ENCODE data around the gene SH2D4B.

The SH2D4B gene

DNA sequence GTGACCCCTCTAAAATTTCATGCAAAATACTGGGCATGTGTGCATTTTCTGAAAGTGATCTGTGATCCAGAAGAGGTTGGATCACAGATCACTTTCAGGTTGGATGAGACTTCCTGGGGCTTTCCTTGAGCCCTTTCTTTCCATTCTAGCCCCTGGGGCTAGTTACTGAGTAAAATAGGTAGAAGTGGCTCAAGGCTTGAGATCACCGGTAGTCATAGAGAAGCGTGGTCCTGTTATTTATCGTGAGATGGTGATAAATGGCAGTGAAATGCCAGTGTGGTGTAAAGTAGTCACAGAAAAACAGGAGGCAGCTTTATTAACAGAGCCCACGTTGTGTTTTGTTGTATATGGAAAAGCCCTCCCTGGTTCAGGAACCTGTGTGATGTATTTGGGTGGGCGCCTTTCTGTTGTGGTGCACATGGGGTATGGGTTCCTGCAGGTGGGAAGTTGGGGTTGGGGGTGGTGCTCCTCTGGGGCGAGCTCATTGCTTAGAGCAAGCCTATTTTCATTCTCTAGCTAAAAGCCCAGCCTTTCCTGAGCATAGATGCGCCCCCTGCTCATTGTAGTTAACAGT, 34.0 kb upstream of the SH2D4B start:
- DNase-seq (ENCODE audit: low read depth in 1 of 2, low spot score in 1 of 2): no peak

- DNase-seq (ENCODE audit: low read depth in 1 of 2, low spot score in 1 of 2): no peak
These were observed 33.4 kb upstream of the SH2D4B start for GRCh38 chr10:80504158-80504811.

DNA sequence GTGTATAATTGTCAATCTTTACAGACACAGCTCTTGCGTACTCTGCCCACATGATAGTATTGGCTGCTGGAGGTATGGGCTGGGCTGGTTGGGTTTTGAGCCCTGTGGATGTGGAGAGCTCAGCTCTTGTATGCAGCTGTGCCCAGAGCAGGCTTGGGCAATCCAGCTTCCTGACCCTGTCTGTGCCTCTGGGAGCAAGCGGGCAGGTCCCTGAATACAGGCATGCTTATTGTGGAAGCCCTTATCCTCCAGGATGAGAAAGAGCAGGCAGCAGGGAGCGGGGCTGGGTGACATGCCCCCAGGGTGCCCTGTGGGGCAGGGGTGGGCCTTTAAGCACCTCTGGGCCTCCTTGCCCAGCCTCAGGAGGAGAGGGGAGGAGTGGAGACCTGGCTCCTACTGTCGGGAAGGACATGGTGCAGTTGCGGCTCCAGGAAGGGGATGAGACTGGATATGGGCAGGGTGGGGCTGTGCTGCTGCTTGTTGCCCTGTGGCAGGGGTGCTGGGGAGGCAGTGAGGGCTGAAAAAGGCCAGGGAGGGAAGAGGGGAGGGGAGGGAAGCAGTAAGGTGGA, 32.7 kb upstream of the SH2D4B start:
- no peak for DNase-seq (ENCODE audit: low read depth in 1 of 2, low spot score in 1 of 2)

DNA sequence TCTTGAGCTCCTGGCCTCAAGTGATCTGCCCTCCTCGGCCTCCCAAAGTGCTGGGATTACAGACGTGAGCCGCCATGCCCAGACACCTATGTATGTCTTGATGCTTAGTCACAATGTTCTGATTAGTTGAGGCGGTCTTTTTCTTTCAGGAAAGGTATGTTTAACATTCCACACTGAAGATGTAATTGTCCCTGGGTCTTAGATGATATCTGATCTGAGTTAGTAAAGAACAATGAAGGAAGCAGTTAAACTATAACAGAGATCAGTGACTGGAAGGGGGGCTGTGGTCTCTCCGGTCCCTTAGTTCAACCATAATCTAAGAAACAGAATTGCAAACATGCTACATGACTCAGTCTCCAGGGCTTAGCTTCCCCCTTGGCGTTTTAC, 31.5 kb upstream of the SH2D4B start:
- no peak for DNase-seq (ENCODE audit: low read depth in 1 of 2, low spot score in 1 of 2)

GRCh38 chr10:80506836-80507487, 30.7 kb upstream of the SH2D4B start:
- no peak for DNase-seq (ENCODE audit: low read depth in 1 of 2, low spot score in 1 of 2)

DNA sequence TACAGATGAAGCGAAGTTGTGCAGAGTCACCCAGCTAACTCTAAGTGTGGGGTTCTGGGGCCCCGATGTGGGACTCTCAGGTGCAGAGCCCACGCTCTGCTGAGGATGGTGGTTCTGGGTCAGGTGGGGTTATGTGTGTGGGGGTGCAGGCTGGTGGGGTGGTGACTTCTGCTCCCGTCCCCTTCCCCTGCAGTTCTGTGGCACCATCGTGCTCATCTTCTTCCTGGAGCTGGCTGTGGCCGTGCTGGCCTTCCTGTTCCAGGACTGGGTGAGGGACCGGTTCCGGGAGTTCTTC, 28.6 kb upstream of the SH2D4B start:
- no peak for DNase-seq (ENCODE audit: low read depth in 1 of 2, low spot score in 1 of 2)

DNA sequence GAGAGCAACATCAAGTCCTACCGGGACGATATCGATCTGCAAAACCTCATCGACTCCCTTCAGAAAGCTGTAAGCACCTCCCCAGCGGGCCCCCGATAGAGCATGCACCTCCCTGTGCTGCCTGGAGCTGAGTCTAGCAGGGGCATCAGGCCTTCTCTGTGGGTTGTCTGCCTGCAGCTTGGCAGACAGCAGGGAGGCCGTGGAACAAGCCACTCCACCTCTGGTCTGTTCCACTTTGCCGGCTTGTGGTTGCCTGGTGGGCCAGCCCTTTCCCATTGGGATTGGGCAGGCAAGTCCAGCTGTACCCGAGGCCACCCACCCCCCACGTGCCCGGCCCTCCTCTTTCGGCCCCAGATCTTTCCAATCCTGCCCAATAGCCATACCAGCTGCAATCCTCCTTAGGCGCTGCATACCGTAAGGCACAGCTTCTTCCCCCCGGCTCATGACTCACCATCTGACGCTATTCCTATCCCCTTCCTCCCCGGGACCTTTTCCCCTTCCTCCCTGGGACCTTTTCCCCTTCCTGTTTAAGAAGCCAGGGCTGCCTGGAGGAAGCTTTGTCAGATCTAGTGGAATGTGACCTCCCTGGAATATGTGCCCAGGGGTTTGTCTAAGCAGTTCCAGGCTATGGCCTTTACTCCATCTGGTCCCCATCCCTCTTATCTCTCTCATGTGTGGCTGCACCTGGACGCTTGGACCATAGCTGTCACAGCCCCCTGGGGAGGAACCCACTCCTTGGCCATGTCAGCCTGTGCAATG, 28.1 kb upstream of the SH2D4B start:
- DNase-seq (ENCODE audit: low read depth in 1 of 2, low spot score in 1 of 2): no peak

DNA sequence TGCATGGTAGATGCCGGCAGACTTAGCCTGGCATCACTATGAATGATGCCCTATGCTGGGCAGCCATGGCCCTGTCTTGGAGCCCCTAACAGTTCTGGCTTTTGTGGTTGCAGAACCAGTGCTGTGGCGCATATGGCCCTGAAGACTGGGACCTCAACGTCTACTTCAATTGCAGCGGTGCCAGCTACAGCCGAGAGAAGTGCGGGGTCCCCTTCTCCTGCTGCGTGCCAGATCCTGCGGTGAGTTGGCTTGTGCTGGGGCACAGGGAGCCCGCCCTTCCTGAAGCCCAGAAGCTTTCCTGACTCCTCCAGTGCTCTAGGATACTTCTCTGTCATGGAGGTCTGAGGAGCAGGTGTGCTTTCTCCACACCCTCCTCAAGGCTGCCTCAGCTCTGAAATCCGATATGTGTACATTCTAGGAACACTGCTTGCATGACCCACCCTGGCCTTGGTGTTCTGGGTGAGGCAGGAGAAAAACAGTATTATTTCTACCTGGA, 25.6 kb upstream of the SH2D4B start:
- no peak for DNase-seq (ENCODE audit: low read depth in 1 of 2, low spot score in 1 of 2)

DNA sequence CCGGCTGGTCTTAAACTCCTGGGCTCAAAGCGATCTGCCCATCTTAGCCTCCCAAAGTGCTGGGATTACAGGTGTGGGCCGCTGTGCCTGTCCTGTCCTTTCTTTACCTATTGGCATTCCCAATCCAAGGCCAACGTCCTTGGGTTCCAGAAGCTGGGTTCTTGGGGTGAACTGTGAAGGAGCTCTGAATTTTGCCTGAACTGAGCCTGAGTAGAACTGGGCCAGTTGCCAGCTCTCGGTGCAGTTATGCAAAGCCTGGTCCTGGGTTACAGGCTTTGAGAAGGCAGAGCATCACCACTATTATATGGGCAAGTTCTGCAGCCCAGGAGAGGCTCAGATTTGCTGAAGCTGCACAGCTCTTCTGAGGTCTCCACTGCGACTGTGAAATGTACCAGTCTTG, 24.6 kb upstream of the SH2D4B start:
- DNase-seq (ENCODE audit: low read depth in 1 of 2, low spot score in 1 of 2): no peak

- DNase-seq (ENCODE audit: low read depth in 1 of 2, low spot score in 1 of 2): no peak
These were observed 22.2 kb upstream of the SH2D4B start for GRCh38 chr10:80515511-80515910.

- no peak for DNase-seq (ENCODE audit: low read depth in 1 of 2, low spot score in 1 of 2)
These were observed 21.8 kb upstream of the SH2D4B start for GRCh38 chr10:80515941-80516340.

DNA sequence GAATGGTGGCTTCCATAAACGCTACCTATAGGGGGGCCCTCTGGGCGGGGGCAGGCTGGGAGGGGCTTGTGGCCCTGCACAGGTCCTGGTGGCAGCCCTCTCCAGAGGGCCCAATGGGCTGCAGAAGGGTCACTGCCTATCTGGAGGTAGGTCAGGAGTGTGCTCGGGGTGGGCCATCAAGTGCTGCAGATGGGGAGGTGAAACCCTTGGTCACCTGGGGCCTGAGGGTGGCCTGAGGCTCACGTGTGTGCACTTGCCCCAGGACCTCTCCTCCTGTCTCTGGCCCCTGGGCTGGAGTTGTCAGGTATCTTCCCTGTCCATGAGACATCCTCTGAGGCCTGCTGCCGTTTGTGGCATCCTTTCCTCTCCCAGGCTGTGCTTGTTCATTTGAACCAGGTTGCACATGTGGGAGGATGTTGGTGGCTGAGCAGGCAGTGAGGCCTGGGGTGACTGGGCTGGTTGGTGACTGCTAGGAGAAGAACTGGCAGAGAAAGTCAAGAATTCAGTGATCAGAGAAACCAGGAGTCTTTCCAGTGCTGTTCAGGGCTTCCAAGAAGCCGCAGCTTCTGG, 21.1 kb upstream of the SH2D4B start:
- DNase-seq (ENCODE audit: low read depth in 1 of 2, low spot score in 1 of 2): no peak

DNA sequence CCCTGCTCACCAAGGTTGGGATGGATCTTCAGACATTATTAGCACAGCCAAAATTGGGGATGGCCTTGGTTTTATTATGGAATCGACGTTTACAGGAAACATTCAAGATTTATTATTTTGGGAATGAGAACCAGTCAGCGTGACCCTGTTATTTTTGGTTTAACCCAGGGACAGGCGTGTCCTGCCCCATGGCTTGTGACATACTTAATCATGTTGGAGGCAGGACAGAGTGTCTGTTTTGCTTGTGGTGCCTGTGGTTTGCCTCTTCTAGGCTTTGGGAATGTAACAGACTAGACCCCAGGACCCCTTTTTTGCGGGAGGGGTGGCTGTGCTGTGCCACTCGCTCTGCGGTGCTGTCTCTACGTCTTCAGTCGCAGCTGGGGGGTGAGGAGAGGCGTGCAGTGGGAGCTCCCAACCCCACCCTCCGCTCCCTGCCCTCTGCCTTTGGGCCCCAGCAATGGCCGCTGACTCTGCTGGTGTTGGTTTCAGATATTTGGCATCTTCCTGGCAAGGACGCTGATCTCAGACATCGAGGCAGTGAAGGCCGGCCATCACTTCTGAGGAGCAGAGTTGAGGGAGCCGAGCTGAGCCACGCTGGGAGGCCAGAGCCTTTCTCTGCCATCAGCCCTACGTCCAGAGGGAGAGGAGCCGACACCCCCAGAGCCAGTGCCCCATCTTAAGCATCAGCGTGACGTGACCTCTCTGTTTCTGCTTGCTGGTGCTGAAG, 20.1 kb upstream of the SH2D4B start:
- no peak for DNase-seq (ENCODE audit: low read depth in 1 of 2, low spot score in 1 of 2)

GRCh38 chr10:80518143-80518806, 19.4 kb upstream of the SH2D4B start:
- DNase-seq (ENCODE audit: low read depth in 1 of 2, low spot score in 1 of 2): no peak

DNA sequence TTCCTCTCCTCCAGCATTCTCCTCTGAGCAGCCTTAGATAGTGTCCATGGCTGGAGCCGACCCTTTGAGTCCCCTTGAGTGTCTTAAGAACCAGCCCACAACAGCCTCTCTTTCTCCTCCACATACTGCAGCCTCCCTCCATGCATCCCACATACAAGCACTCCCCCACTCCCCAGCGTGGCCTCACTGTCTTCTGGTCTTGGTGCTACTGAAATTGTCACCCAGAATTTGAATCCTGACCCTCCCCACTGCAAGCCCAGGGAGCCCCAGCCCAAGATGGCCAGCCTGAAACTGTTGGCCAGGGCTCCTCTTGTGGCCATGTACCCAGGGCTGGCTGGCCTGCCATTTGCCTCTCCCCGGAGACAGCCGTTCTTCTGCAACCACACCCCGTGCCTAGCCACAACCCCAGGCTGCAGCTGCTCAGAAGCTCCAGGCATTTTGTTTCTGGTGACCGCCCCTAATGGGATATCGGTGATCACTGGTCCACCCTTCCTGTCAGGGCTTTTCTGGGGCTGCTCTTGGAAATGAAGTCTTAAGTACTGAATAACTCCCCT, 18.8 kb upstream of the SH2D4B start:
- DNase-seq (ENCODE audit: low read depth in 1 of 2, low spot score in 1 of 2): no peak

DNA sequence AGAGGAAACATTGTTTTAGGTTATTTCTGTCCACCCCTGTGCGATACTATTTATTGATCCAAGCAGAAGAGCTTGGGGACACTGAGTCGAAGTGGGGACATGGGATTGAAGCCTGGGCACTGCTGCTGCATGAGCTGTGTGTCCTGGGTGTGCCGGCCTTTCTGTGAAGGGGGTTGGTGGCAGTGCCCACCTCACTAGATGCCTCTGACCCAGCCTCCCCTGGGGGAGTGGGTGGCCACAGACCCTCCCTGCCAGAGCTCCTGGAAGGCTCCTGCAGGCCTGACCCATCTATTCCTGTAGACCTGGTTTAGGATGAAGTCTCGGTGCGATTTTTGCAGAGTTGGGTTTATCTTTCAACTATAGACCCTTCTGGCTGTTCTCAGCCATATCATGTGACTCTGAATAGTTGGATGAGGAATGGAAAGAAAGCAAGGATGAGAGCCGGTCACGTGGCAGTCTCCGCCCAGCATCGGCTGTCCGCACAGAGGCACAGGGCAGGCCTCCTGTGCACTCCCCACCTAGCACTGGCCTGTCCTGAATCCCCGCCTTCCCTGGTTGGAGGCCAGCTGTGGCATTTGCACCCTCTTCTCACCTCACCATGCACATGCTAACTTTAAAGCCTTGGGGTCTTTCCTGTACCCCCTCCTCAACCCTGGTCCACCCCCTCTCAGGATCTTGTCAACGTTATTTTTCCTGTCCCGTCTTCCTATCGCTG, 17.6 kb upstream of the SH2D4B start:
- DNase-seq (ENCODE audit: low read depth in 1 of 2, low spot score in 1 of 2): no peak

GRCh38 chr10:80520661-80521470, 16.8 kb upstream of the SH2D4B start:
- DNase-seq (ENCODE audit: low read depth in 1 of 2, low spot score in 1 of 2): no peak

- no peak for DNase-seq (ENCODE audit: low read depth in 1 of 2, low spot score in 1 of 2)
These were observed 14.8 kb upstream of the SH2D4B start for GRCh38 chr10:80522756-80523363.
